ENCODE data around the gene GRID2.
"Not testable (repeated sequence)": the region's sequence is repeated elsewhere in the genome, so short reads cannot be mapped to it uniquely, and the experiment has no call there.

GRID2 gene

GRCh38 chr4:92265798-92266197, 38.0 kb upstream of the GRID2 start:
- H3K27ac ChIP-seq (ENCODE audit: low read length): no peak overlapping the region
- peaks cover 8% of the 10 kb centered on the region; the same call in 1 of the 2 replicates for H3K9me3 ChIP-seq (ENCODE audit: insufficient read depth, low read depth, low read length)
- H3K27me3 ChIP-seq (ENCODE audit: insufficient read depth, low read length): no peaks in the 10 kb centered on the region
- H3K4me1 ChIP-seq (ENCODE audit: insufficient read depth, low read length): peaks cover 8% of the 10 kb centered on the region; the same call in 1 of the 2 replicates
- no peak overlapping the region for H3K9ac ChIP-seq (ENCODE audit: low read depth, low read length)
- H3K4me3 ChIP-seq (ENCODE audit: low read length): no peak overlapping the region
- peaks cover 100% of the 10 kb centered on the region for H3K36me3 ChIP-seq (ENCODE audit: insufficient read depth, low read depth, low read length)

DNA sequence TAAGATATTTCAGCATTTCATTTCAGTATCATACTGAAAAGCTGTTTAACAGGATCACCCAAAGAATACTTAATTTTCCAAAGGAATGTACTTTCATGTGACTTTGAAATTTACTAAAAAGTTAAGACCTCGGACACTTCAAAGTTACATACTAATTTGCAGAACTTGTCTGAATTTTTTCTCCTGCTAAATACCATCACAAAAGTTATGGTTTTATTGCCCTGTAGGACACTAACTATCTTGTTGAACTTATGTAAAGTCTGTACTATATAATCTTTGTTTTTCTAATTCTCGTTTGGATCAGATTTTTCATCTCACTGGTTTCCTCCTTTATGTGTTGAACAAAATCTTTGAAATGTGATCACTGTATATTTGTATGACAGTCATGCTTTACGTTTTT, 37.2 kb upstream of the GRID2 start:
- H3K9ac ChIP-seq (ENCODE audit: low read depth, low read length): no peak overlapping the region
- no peak overlapping the region for H3K4me3 ChIP-seq (ENCODE audit: low read length)
- peaks cover 1% of the 10 kb centered on the region; the same call in 1 of the 2 replicates for H3K9me3 ChIP-seq (ENCODE audit: insufficient read depth, low read depth, low read length)
- no peaks in the 10 kb centered on the region for H3K27me3 ChIP-seq (ENCODE audit: insufficient read depth, low read length)
- no peak overlapping the region for H3K27ac ChIP-seq (ENCODE audit: low read length)
- peaks cover 12% of the 10 kb centered on the region; the same call in 1 of the 2 replicates for H3K4me1 ChIP-seq (ENCODE audit: insufficient read depth, low read length)
- H3K36me3 ChIP-seq (ENCODE audit: insufficient read depth, low read depth, low read length): peaks cover 99% of the 10 kb centered on the region

GRCh38 chr4:92268642-92269041, 35.1 kb upstream of the GRID2 start:
- no peaks in the 10 kb centered on the region for H3K9me3 ChIP-seq (ENCODE audit: insufficient read depth, low read depth, low read length)
- no peak overlapping the region for H3K27ac ChIP-seq (ENCODE audit: low read length)
- no peaks in the 10 kb centered on the region for H3K27me3 ChIP-seq (ENCODE audit: insufficient read depth, low read length)
- H3K4me3 ChIP-seq (ENCODE audit: low read length): peak overlapping the region; percentile 77
- H3K4me1 ChIP-seq (ENCODE audit: insufficient read depth, low read length): peaks cover 12% of the 10 kb centered on the region; the same call in 1 of the 2 replicates
- no peak overlapping the region for H3K9ac ChIP-seq (ENCODE audit: low read depth, low read length)
- peaks cover 91% of the 10 kb centered on the region for H3K36me3 ChIP-seq (ENCODE audit: insufficient read depth, low read depth, low read length)

GRCh38 chr4:92270908-92271307, 32.9 kb upstream of the GRID2 start:
- H3K9ac ChIP-seq (ENCODE audit: low read depth, low read length): peak overlapping the region; percentile 74
- H3K4me3 ChIP-seq (ENCODE audit: low read length): peak overlapping the region; percentile 77
- H3K4me1 ChIP-seq (ENCODE audit: insufficient read depth, low read length): peaks cover 12% of the 10 kb centered on the region; the same call in 1 of the 2 replicates
- no peaks in the 10 kb centered on the region for H3K27me3 ChIP-seq (ENCODE audit: insufficient read depth, low read length)
- no peaks in the 10 kb centered on the region for H3K9me3 ChIP-seq (ENCODE audit: insufficient read depth, low read depth, low read length)
- H3K36me3 ChIP-seq (ENCODE audit: insufficient read depth, low read depth, low read length): peaks cover 85% of the 10 kb centered on the region
- peak overlapping the region; percentile 88 for H3K27ac ChIP-seq (ENCODE audit: low read length)

- H3K27me3 ChIP-seq (ENCODE audit: insufficient read depth, low read length); H3K9me3 ChIP-seq (ENCODE audit: insufficient read depth, low read depth, low read length): not testable (repeated sequence)
- Histone ChIP-seq H3K27ac (ENCODE audit: low read length) (peak overlapping the region; percentile 88), H3K9ac (ENCODE audit: low read depth, low read length) (peak overlapping the region; percentile 74), H3K36me3 (ENCODE audit: insufficient read depth, low read depth, low read length) (peaks cover 80% of the 10 kb centered on the region), H3K4me1 (ENCODE audit: insufficient read depth, low read length) (peaks cover 12% of the 10 kb centered on the region; the same call in 1 of the 2 replicates), H3K4me3 (ENCODE audit: low read length) (peak overlapping the region; percentile 77)
Measured at GRCh38 chr4:92271551-92271950, 32.2 kb upstream of the GRID2 start.

DNA sequence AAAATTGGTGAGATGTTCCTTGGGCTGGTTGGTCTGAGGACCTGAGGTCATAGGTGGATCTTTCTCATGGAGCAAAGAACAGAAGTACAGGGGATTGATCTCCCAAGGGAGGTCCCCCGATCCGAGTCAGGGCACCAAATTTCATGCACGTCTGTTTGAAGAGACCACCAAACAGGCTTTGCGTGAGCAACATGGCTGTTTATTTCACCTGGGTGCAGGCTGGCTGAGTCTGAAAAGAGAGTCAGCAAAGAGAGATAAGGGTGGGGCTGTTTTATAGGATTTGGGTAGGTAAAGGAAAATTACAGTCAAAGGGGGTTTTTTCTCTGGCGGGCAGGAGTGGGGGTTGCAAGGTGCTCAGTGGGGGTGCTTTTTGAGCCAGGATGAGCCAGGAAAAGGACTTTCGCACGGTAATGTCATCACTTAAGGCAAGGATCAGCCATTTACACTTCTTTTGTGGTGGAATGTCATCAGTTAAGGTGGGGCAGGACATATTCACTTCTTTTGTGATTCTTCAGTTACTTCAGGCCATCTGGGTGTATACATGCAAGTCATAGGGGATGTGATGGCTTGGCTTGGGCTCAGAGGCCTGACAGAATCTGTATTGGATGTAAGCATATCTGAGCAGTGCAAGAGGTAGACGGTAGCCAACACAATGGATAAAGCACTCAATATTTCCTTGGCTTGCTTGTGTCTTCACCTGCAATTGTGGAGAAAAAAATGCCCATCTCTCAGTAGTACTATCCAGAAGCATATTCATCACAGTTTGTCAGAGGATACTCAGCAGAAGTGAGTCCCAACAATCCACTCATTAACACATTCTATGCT, 26.5 kb upstream of the GRID2 start:
- not testable (repeated sequence) for H3K27me3 ChIP-seq (ENCODE audit: insufficient read depth, low read length); H3K9me3 ChIP-seq (ENCODE audit: insufficient read depth, low read depth, low read length)
- Histone ChIP-seq H3K4me1 (ENCODE audit: insufficient read depth, low read length) (peaks cover 20% of the 10 kb centered on the region; the same call in 1 of the 2 replicates), H3K4me3 (ENCODE audit: low read length) (peak overlapping the region; percentile 71), H3K27ac (ENCODE audit: low read length) (peak overlapping the region; percentile 97), H3K36me3 (ENCODE audit: insufficient read depth, low read depth, low read length) (peaks cover 31% of the 10 kb centered on the region), H3K9ac (ENCODE audit: low read depth, low read length) (peak overlapping the region; percentile 97)

DNA sequence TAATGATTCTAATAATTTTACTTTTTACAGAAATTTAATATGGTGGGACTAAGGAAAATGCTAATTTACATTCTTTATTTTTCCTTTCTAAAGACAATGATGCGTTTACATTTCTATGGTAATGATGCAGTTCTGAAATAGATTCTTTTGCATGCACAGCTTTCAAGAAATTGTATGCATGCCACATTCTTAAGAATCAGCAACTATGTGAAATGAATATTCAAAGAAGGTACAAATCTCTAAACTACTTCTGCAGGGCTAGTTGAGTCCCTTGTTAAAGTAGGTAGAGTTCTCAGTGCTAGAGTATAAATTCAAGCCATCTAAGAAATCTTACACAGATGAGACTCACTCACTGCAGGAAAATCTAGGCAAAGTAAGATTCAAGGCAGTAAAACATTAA, 24.5 kb upstream of the GRID2 start:
- H3K4me1 ChIP-seq (ENCODE audit: insufficient read depth, low read length): peaks cover 20% of the 10 kb centered on the region; the same call in 1 of the 2 replicates
- H3K9ac ChIP-seq (ENCODE audit: low read depth, low read length): peak overlapping the region; percentile 65
- no peaks in the 10 kb centered on the region for H3K27me3 ChIP-seq (ENCODE audit: insufficient read depth, low read length)
- peak overlapping the region; percentile 82 for H3K27ac ChIP-seq (ENCODE audit: low read length)
- peaks cover 11% of the 10 kb centered on the region for H3K36me3 ChIP-seq (ENCODE audit: insufficient read depth, low read depth, low read length)
- H3K9me3 ChIP-seq (ENCODE audit: insufficient read depth, low read depth, low read length): no peaks in the 10 kb centered on the region
- H3K4me3 ChIP-seq (ENCODE audit: low read length): peak overlapping the region; percentile 71

DNA sequence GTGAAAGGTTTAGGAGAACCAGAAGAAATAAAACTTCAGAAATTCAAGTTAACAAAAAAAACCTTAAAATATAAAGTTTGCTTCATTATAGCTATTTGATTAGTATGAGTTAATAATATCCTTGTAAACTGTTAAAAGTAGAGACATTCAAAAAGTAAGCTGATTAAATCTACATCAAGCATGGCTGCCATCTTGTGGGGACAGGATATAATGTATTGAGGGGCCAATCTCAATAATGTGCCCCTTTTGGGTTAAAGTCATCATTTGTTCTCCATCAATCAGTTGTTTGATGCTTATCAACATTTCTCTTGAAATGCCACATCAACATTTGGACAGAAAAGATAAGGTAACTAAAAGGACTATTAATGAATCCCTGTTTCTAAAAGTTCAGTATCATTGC, 4.6 kb upstream of the GRID2 start:
- H3K4me3 ChIP-seq (ENCODE audit: low read length): no peak overlapping the region
- no peaks in the 10 kb centered on the region for H3K9me3 ChIP-seq (ENCODE audit: insufficient read depth, low read depth, low read length)
- no peak overlapping the region for H3K27ac ChIP-seq (ENCODE audit: low read length)
- H3K4me1 ChIP-seq (ENCODE audit: insufficient read depth, low read length): peaks cover 27% of the 10 kb centered on the region
- no peaks in the 10 kb centered on the region for H3K36me3 ChIP-seq (ENCODE audit: insufficient read depth, low read depth, low read length)
- H3K27me3 ChIP-seq (ENCODE audit: insufficient read depth, low read length): no peaks in the 10 kb centered on the region
- no peak overlapping the region for H3K9ac ChIP-seq (ENCODE audit: low read depth, low read length)

GRCh38 chr4:92304121-92304520, 355 bp downstream of the GRID2 start:
- Histone ChIP-seq H3K4me1 (ENCODE audit: insufficient read depth, low read length) (peaks cover 27% of the 10 kb centered on the region), H3K27me3 (ENCODE audit: insufficient read depth, low read length) (no peaks in the 10 kb centered on the region), H3K36me3 (ENCODE audit: insufficient read depth, low read depth, low read length) (no peaks in the 10 kb centered on the region), H3K4me3 (ENCODE audit: low read length) (peak overlapping the region; percentile 97), H3K9ac (ENCODE audit: low read depth, low read length) (peak overlapping the region; percentile 57; the same call in 1 of the 2 replicates), H3K9me3 (ENCODE audit: insufficient read depth, low read depth, low read length) (no peaks in the 10 kb centered on the region), H3K27ac (ENCODE audit: low read length) (no peak overlapping the region)

- peak overlapping the region; percentile 97 for H3K4me3 ChIP-seq (ENCODE audit: low read length)
- no peaks in the 10 kb centered on the region for H3K27me3 ChIP-seq (ENCODE audit: insufficient read depth, low read length)
- H3K4me1 ChIP-seq (ENCODE audit: insufficient read depth, low read length): peaks cover 27% of the 10 kb centered on the region
- H3K36me3 ChIP-seq (ENCODE audit: insufficient read depth, low read depth, low read length): no peaks in the 10 kb centered on the region
- H3K9me3 ChIP-seq (ENCODE audit: insufficient read depth, low read depth, low read length): no peaks in the 10 kb centered on the region
- H3K27ac ChIP-seq (ENCODE audit: low read length): no peak overlapping the region
- H3K9ac ChIP-seq (ENCODE audit: low read depth, low read length): peak overlapping the region; percentile 57; the same call in 1 of the 2 replicates
Measured at GRCh38 chr4:92304606-92305005, 840 bp downstream of the GRID2 start.

GRCh38 chr4:92305148-92305877, 1.5 kb downstream of the GRID2 start:
- H3K9me3 ChIP-seq (ENCODE audit: insufficient read depth, low read depth, low read length): no peaks in the 10 kb centered on the region
- H3K4me3 ChIP-seq (ENCODE audit: low read length): peak overlapping the region; percentile 97
- H3K4me1 ChIP-seq (ENCODE audit: insufficient read depth, low read length): peaks cover 23% of the 10 kb centered on the region
- H3K27me3 ChIP-seq (ENCODE audit: insufficient read depth, low read length): no peaks in the 10 kb centered on the region
- H3K9ac ChIP-seq (ENCODE audit: low read depth, low read length): peak overlapping the region; percentile 90
- peak overlapping the region; percentile 41 for H3K27ac ChIP-seq (ENCODE audit: low read length)
- no peaks in the 10 kb centered on the region for H3K36me3 ChIP-seq (ENCODE audit: insufficient read depth, low read depth, low read length)
